Measurements from ENCODE around the gene GAGE12J.
"Not testable (repeated sequence)": the region's sequence is repeated elsewhere in the genome, so short reads cannot be mapped to it uniquely, and the experiment has no call there.

- not testable (repeated sequence) for TF ChIP-seq POLR2AphosphoS5 (IDR thresholded peaks at IDR 0.05; ENCODE audit: low read depth, low read length); EZH2 (IDR thresholded peaks at IDR 0.05); CTCF (IDR thresholded peaks at IDR 0.05 in 2 of 3, conservative IDR thresholded peaks at IDR 0.05 in 1 of 3; ENCODE audit: borderline replicate concordance in 1 of 3, insufficient read depth in 1 of 3, low read depth in 2 of 3, low read length in 2 of 3); EGR1 (IDR thresholded peaks at IDR 0.05; ENCODE audit: low read depth); ZBTB33 (IDR thresholded peaks at IDR 0.05; ENCODE audit: extremely low read depth, insufficient replicate concordance, low read length); ZNF274 (IDR thresholded peaks at IDR 0.05; ENCODE audit: low read depth, low read length); SP1 (IDR thresholded peaks at IDR 0.05; ENCODE audit: low read depth); RAD21 (IDR thresholded peaks at IDR 0.05; ENCODE audit: low read depth); SIN3A (IDR thresholded peaks at IDR 0.05; ENCODE audit: low read depth); REST (IDR thresholded peaks at IDR 0.05; ENCODE audit: low read depth); MAX (IDR thresholded peaks at IDR 0.05); FOSL1 (IDR thresholded peaks at IDR 0.05; ENCODE audit: low read depth); EZH2phosphoT487 (IDR thresholded peaks at IDR 0.05; ENCODE audit: borderline replicate concordance)
Measured at GRCh38 chrX:49331282-49331681, 9.4 kb downstream of the GAGE12J start, which contains the start of gene GAGE13.
